HG03060 (cell line): ENCODE data around the gene RPS14.
"Not testable (repeated sequence)": the region's sequence is repeated elsewhere in the genome, so short reads cannot be mapped to it uniquely, and the experiment has no call there.

ENCODE experiments used
- ATAC-seq: cut with Tn5 transposase; IDR thresholded peaks from one replicate; pipeline ENCODE4 v1.9.1; 2021; ENCODE audit warnings: low read depth, moderate number of reproducible peaks; ENCODE audit not compliant: unreplicated experiment

The RPS14 gene

DNA sequence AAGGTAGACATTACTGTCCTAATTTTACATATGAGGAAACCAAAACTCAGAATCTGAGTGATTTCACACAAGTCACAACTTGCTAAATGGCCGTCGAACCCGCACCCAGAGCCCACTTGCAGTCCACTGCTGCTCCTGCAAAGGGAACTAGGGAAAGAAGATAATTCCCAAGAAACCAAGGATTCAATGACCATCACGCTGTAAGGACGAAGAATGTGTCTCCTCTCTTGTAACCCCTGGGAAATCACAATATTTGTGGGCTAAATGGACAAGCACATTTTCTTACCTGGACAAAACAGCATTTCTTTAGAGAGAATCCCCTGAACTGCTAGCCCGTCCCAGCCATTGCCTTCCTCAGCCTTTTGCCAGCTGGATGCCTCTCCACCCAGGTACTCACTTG lies 2.4 kb downstream of the RPS14 start:
- ATAC-seq = no peak

DNA sequence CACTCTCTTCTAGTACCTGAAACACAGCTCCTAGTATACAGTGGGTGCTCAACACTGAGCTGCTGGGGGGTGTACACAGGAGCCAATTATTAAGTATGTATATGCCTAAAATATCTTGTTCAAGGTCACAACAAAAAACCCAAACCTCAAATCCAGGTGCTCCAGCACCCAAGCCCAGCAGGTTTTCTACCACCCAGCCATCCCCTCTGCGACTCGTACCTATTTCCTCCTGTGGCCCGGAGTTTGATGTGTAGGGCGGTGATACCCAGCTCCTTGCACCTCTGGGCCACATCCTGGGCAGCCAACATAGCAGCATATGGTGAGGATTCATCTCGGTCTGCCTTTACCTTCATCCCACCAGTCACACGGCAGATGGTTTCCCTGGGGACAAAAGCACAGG lies 3.0 kb downstream of the RPS14 start:
- ATAC-seq = no peak

DNA sequence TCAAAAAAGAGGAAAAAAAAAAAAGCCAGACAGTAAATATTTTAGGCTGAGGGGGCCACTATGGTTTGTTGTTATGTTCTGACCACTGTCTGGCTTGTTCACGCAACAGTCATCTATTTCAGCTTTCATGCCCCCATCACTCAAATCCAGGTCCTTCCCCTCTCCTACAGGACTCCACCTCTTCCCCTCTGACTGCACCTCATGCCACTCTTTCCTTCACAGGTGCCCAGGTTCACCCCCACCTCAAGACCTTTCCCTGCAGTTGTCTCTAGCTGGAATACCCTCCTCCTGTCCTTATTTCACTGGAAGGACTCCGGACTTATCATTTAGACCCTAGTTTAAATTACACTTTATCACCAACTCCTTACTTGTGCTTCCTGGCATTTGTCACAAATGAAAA lies 3.5 kb downstream of the RPS14 start:
- ATAC-seq = no peak

DNA sequence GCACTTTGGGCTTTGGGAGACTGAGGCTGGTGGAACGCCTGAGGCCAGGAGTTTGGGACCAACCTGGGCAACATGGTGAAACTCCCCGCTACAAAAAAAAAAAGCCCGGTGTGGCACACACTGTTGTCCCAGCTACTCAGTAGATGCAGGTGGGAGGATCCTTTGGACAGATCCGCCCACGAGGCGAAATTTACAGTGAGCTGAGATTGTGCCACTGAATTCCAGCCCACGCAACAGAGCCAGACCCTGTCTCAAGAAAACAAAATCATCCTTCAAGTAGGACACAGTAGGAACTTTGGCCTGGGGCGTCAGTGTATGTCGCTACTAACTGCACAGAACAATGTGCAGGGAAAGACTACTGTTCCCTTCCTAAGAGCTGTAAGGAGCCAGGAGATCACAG lies 4.8 kb downstream of the RPS14 start:
- ATAC-seq = no peak

DNA sequence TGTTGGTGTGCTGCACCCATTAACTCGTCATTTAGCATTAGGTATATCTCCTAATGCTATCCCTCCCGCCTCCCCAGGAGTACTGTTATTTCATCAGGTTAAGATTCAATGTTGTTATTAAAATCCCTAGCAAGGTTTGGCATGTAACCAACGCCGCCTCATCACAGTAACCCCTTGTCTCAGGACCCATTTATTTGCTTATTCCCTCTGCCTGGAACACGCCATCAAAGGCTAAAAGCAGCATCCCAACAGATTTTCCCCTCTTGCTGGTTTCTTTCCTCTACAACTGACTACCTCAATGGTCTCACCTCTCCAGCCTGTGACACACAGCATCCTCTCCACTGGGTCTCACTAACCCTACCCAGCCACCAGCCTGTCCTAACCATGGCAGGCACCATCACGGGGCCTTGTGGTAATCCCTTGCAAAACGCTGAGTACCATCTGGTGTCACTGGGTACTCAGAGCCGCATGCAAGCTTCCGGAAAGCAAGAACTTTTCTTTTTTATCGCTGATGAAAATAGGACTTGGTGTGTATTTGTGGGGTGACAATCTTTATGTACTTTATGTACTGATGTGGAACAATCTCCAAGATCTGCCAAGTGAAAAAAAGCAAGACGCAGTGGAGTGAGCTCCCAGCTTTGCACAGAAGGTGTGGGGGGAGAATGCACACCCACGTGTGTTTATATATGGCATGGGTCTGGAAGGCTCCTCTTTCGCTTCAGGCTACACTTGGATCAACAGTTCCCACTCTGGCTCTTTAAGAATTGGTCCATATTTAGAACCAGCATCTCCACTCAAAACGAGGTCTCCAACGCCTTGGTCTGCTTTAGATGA lies 6.1 kb downstream of the RPS14 start:
- no peak for ATAC-seq

DNA sequence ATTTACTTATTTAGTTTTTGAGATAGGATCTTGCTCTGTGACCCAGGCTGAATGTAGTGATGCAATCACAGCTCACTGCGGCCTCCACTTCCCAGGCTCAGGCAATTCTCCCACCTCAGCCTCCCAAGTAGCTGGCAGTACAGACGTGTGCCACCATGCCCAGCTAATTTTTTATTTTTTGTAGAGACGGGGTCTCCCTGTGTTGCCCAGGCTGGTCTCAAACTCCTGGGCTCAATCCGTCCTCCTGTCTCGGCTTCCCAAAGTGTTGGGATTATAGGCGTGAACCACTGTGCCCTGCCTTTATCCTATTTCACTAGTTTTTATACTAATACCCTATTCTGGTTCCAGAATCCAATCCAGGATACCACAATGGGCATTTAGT lies 6.8 kb downstream of the RPS14 start:
- no peak for ATAC-seq

DNA sequence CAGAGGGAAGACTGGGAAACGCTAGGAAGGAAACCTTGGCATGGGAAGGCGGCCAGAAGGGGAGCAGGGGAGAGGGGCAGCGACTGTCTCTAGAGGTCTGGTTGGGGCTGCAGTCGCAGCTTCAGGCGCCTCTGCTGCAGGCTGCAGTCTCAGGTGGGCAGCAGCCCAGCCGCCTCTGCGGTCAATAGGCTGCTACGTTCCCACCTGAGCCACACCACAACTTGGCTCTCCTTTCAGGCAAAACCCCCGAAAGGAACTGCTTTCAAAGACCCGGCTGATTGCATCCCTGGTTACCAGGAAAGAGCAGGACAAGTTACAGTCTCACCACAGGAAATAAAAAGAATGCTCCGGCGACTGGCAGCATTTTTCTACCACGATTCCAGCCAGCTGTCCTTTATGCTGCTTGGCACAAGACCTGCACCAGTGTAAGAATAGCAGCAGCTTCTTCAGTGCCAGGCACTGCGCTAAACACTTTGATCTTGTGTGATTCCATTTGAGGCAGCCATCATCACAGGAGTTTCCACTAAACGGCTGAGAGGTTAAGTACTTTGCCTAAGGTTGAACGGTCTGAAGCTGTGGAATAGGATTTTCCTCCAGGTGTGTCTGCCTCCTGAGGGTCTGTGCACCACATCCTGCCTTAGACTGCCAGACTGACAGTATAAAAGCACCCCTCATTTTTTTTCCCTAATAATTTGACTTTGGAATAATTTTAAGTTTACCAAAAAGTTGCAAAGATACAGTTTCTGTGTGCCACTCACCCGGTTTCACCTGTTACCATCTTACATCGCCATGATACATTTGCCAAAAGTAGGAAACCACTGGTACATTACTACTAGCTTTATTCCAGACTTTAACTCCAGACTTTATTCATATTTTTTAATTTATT lies 7.5 kb downstream of the RPS14 start:
- no peak for ATAC-seq

DNA sequence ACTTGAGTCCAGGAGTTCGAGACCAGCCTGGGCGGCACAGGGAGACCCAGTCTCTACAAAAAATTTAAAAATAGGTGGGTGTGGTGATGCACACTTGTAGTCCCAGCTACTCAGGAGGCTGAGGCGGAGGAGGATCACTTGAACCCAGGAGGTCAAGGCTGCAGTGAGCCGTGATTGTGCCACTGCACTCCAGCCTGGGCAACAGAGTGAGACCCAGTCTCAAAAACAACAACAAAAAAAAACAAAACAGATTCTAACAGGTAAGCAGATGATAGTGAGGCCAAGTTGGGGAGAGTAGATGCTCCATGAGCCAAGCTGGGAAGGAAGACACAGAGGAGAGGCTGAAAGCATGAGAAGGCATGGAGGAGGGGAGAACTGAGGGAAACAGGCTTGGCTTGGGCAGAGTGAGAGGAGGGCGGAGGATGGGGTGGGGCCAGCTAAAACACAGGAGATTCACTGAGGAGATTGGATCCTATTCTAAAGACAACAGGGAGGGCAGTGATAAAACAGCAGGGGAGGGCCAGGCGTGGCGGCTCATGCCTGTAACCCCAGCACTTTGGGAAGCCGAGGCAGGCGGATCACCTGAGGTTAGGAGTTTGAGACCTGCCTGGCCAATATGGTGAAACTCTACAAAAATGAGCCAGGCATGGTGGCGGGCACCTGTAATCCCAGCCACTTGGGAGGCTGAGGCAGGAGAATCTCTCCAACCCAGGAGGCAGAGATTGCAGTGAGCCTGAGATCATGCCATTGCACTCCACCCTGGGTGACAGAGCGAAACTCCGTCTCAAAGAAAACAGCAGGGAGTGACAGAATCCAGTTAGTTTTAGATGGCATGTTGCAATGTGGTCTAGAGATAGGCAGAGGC lies 8.4 kb downstream of the RPS14 start:
- no peak for ATAC-seq

DNA sequence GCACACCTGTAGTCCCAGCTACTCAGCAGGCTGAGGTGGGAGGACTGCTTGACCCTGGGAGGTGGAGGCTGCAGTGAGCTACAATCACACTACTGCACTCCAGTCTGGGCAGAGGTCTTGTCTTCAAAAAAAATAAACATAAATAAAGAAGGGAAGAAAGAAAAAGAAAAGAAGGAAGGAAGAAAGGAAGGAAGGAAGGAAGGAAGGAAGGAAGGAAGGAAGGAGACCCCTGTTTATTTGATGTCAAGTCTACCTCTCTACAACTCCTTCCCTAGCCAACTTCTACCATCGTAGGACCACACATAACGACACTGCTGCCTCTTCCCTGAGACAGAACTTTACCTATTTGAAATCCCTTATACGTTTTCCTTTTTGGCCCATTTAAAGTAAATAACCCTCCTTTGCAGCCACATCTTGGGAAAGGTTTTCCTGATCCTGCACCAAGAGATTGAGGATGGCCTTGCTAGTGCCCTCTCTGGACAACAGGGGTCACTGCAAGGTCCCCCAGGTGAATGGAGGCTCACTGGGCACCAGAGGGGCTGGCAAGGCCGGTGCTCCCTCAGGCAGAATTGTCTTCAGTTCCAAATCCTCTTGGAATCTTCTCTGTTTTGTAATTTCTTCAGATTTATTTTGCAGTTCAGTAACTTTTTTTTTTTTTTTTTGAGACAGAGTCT lies 10.5 kb downstream of the RPS14 start:
- ATAC-seq = no peak

DNA sequence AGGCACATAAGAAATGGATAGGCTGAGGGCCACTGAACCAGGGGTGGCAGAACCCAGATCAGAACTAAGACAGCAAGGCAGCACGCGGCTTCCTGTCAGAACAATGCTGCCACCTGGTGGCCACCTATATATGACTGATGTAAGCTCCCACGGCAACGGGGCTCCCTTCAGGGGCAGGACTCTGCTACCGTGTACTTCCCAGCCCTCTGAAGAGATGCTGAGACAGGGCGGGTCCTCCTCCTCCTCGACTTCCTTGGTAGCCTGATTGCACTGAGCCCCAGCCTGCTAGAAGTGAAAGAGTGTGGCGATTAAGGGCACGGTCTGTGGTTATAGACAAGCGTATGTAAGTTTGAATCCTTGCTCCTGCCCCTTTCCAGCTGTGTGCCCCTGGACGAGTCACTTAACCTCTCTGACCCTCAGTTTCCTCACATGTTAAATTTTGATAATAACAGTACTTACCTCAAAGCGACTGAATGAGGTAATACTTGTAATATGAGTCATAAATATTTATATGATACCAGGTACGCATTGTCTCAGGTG lies 13.3 kb downstream of the RPS14 start:
- ATAC-seq = peak; percentile 76

DNA sequence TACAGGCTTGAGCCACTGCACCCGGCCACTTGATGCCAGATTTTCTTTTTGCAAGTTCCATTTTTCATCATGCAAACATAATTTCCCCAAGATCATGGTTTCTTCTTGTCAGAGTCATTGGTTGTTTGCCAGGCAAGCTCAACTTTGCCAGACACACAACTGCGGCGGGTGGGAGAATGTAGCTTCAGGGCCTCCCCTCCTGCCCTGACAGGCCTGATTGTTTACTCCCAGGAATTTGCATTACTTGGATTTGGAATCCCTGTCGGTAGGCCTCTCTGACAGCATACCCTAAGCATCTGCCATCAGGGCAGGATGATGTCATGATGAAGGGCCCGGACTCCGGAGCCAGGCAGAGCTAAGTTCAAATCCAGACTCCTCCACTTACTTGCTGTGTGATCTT lies 15.1 kb downstream of the RPS14 start:
- ATAC-seq = no peak

DNA sequence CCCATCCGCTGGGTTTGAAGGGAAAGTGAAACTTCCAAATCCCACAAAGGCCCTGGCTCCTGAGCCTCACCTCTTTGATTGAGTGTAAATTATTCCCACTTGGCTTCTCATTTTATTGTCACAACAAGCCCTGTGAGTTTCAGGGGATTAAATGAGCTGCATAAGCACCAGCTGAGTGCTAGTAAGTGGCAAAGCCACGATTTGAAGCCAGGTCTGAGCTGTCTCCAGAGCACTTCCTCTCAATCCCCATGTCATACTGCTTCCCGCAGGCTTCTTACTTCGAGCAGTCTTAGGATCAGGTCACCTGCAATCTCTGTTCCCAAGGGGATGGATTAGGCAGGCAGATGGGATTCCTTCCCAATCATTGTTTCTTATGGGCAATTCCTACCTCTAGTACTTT lies 18.0 kb downstream of the RPS14 start:
- no peak for ATAC-seq

DNA sequence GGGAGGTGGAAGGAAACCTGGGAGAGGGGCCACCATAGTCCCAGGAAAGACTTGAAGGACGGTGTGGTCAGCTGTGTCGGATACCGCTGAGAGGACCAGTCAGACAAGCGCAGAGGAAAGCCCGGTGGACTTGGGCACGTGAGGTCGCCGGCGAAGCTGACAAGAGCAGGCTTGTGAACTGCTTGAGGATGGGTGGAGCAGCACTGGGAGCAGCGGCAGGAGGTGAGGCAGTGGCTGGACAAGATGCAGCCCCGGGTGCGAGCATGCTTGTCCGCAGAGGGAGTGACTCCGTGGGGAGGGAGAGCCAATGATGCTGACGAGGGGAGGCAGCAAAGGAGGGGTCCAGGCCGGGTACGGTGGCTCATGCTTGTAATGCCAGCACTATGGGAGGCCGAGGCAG lies 18.5 kb downstream of the RPS14 start:
- no peak for ATAC-seq

DNA sequence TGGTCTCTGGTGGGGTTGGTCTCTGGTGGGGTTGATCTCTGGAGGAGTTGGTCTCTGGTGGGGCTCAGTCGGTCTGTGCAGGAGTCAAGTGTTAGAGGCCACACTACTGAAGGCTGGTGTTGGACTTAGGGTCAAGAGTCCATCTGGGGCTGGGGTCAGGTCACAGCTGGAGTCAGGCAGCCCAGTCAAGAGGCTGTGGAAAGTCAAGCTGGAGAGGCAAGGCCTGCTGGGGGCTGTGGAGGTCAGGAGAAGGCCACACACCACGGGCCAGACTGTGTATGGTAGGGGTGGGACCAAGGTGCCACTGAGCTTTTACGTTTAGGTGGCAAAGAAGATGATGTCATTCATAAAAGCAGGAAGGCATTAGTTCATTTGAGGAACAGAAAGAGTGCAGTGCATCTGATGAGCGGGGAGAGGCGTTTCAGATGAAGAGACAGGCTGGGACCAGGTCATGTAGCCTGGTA lies 20.1 kb downstream of the RPS14 start:
- ATAC-seq = peak; percentile 47

DNA sequence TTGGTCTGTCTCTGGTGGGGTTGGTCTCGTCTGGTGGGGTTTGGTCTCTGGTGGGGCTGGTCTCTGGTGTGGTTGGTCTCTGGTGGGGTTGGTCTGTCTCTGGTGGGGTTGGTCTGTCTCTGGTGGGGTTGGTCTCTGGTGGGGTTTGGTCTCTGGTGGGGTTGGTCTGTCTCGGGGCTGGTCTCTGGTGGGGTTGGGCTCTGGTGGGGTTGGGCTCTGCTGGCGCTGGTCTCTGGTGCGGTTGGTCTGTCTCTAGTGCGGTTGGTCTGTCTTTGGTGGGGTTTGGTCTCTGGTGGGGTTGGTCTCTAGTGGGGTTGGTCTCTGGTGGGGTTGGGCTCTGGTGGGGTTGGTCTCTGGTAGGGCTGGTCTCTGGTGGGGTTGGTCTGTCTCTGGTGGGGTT lies 20.6 kb downstream of the RPS14 start:
- ATAC-seq = no peak

DNA sequence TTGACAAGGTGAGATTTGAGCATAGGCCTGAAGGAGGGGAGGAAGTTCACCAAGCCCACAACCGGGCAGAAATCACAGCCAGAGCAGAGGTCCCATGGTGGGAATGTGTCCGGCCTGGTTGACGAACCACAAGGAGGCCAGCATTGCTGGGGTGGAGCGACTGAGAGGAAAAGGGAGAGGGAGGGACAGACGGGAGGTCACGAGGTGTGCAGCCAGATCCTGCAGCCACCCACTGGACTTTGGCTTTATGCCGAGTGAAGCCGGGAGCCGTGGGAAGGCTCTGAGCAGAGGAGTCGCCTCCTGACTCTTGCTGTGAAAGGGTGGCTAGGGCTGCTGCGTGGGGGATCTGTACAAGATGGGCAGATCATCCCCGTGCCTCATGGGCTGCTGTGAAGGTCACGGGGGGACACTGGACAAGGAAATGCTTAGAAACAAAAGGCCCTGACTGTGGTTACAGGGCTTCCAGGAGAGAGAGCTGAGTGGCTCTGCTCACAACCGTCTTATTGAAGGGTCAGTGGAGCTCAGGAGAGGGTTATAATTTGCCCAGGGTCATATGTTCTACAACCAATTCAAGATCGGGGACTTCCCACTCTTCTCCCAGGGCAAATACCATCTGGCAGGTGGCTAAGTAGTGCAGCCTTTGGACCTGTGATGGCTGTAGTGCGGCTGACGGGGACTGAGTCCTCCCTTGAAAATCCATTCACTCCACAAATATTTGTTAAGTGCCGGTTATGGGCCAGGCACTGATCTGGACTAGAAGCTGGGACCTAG lies 21.2 kb downstream of the RPS14 start:
- no peak for ATAC-seq

DNA sequence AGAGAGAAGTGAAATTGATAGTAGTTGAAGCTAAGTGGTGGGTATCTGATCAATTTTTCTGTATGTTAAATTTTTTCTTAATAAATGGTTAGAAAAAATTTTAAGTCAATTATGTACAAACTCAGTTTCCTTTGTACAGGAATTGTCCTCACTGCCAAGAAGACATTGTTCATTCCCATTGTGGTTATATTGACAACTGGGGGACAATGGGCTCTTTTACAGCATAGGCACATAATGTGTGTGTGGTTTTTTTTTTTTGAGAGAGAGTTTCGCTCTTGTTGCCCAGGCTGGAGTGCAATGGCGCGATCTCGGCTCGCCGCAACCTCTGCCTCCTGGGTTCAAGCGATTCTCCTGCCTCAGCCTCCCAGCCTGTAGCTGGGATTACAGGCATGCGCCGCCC lies 23.4 kb downstream of the RPS14 start:
- not testable (repeated sequence) for ATAC-seq

DNA sequence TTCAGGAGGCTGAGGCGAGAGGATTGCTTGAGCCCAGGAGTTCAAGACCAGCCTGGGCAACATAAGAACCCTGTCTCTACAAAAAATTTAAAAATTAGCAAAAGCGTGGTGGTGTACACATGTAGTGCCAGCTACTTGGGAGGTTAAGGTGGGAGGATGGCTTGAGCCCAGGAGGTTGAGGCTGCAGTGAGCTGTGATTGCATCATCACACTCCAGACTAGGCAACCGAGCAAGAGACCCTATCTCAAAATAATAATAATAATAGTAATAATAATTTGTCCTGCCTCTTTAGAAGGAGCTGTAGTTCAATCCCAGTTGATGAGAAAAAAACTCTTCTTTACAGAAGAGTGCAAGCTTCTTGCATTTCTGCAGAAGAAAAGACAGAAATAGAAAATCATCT lies 26.8 kb downstream of the RPS14 start:
- no peak for ATAC-seq

DNA sequence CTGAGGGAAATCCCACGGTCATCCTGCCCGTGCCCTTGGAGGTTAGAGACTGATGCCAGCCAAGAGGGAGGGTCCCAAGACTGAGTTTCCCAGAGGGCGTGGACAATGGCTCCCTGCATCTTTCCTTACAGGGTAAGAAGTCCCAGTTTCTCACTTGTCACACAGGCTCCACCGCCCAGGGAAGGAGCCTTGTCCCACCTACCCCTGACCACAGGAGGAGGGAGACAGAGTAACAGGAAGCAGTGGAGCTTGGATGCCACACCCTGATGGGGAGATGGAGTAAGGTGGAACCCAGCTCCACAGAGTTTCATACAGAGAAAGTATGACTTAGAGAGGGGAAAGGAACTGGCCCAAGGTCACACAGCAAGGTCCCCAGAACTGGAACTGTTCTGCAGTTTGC lies 27.5 kb downstream of the RPS14 start:
- ATAC-seq = no peak
